HepG2 (cell line): Measurements from ENCODE around the gene TUBA4B. TPM values are rescaled to one million over a fixed set of nuclear protein-coding genes. Genes with fewer than 3 reads are reported as not detected.

Source experiments
- ARHGAP35 ChIP-seq: sonication (generic); formaldehyde crosslinking; IDR thresholded peaks from 2 replicates; pipeline ENCODE4 v1.9.0; 2022; ENCODE audit warnings: mild to moderate bottlenecking, inconsistent platforms, moderate library complexity, missing genetic modification reagents, borderline replicate concordance
- ETV5 ChIP-seq: IDR thresholded peaks from 2 replicates; pipeline ENCODE4 v1.6.1; 2018; ENCODE audit warnings: missing biosample characterization, missing genetic modification reagents, inconsistent platforms, borderline replicate concordance
- FOSL1 ChIP-seq: sonication (generic); formaldehyde crosslinking; IDR thresholded peaks from 2 replicates; pipeline ENCODE4 v1.9.0; 2021; ENCODE audit warnings: missing genetic modification reagents, borderline replicate concordance
- GABPA ChIP-seq, 2 experiments: IDR thresholded peaks; 2 replicates each; pipeline ENCODE4 v1.6.1; 2011 to 2016; ENCODE audit warnings: low read depth in 2 of 2, low read length in 1 of 2, missing biosample characterization in 1 of 2, missing genetic modification characterization in 1 of 2
- GLI4 ChIP-seq: sonication (generic); formaldehyde crosslinking; IDR thresholded peaks from 2 replicates; pipeline ENCODE4 v1.5.1; 2020; ENCODE audit warnings: missing genetic modification reagents, mild to moderate bottlenecking, moderate library complexity, borderline replicate concordance
- KLF12 ChIP-seq: sonication (generic); formaldehyde crosslinking; IDR thresholded peaks from 2 replicates; pipeline ENCODE4 v1.4.0; 2020; ENCODE audit warnings: missing genetic modification reagents, borderline replicate concordance
- PAX8 ChIP-seq: sonication (generic); formaldehyde crosslinking; IDR thresholded peaks from 2 replicates; pipeline ENCODE4 v1.8.0; 2022; ENCODE audit warnings: mild to moderate bottlenecking, missing genetic modification reagents, borderline replicate concordance
- SETDB1 ChIP-seq: sonication (generic); formaldehyde crosslinking; IDR thresholded peaks from 2 replicates; pipeline ENCODE4 v1.5.1; 2020; ENCODE audit warnings: missing genetic modification reagents, mild to moderate bottlenecking, borderline replicate concordance
- SIX1 ChIP-seq: sonication (generic); formaldehyde crosslinking; IDR thresholded peaks from 2 replicates; pipeline ENCODE4 v1.4.0; 2020; ENCODE audit warnings: missing genetic modification reagents, borderline replicate concordance
- SP4 ChIP-seq: sonication (generic); formaldehyde crosslinking; IDR thresholded peaks from 2 replicates; pipeline ENCODE4 v1.8.1; 2023; ENCODE audit warnings: mild to moderate bottlenecking, missing genetic modification reagents
- XRCC5 ChIP-seq: fragments of 200-400 bp; formaldehyde crosslinking; optimal IDR thresholded peaks from 2 replicates; pipeline ENCODE3; 2017; ENCODE audit warnings: mild to moderate bottlenecking, low read length
- YEATS2 ChIP-seq: sonication (generic); formaldehyde crosslinking; IDR thresholded peaks from 2 replicates; pipeline ENCODE4 v1.4.0; 2020; ENCODE audit warnings: missing genetic modification reagents, borderline replicate concordance
- ZEB1 ChIP-seq: IDR thresholded peaks from 2 replicates; pipeline ENCODE4 v1.6.1; 2012; ENCODE audit warnings: mild to moderate bottlenecking, low read depth, inconsistent platforms; ENCODE audit not compliant: insufficient replicate concordance
- ZNF329 ChIP-seq: sonication (generic); formaldehyde crosslinking; IDR thresholded peaks from 2 replicates; pipeline ENCODE4 v1.9.0; 2021; ENCODE audit warnings: low read depth, mild to moderate bottlenecking, missing genetic modification reagents
- ZNF451 ChIP-seq: sonication (generic); formaldehyde crosslinking; IDR thresholded peaks from 2 replicates; pipeline ENCODE4 v1.5.0; 2020; ENCODE audit warnings: mild to moderate bottlenecking, missing genetic modification reagents
- ZNF501 ChIP-seq: sonication (generic); formaldehyde crosslinking; IDR thresholded peaks from 2 replicates; pipeline ENCODE4 v1.5.1; 2020; ENCODE audit warnings: mild to moderate bottlenecking, moderate library complexity, missing genetic modification reagents
- ZNF607 ChIP-seq: sonication (generic); formaldehyde crosslinking; IDR thresholded peaks from 2 replicates; pipeline ENCODE4 v1.5.1; 2020; ENCODE audit warnings: missing genetic modification reagents, mild to moderate bottlenecking, borderline replicate concordance
- ZNF629 ChIP-seq: sonication (generic); formaldehyde crosslinking; conservative IDR thresholded peaks from 2 replicates; pipeline ENCODE4 v1.5.0; 2020; ENCODE audit warnings: missing genetic modification reagents
- ZNF709 ChIP-seq: sonication (generic); formaldehyde crosslinking; IDR thresholded peaks from 2 replicates; pipeline ENCODE4 v1.5.0; 2020; ENCODE audit warnings: mild to moderate bottlenecking, missing genetic modification reagents
- ZNF724P ChIP-seq: sonication (generic); formaldehyde crosslinking; IDR thresholded peaks from 2 replicates; pipeline ENCODE4 v1.8.0; 2022; ENCODE audit warnings: missing genetic modification reagents, borderline replicate concordance
- ZNF749 ChIP-seq: sonication (generic); formaldehyde crosslinking; IDR thresholded peaks from 2 replicates; pipeline ENCODE4 v1.8.0; 2022; ENCODE audit warnings: mild to moderate bottlenecking, missing genetic modification reagents, moderate library complexity, borderline replicate concordance
- ZNF850 ChIP-seq: sonication (generic); formaldehyde crosslinking; conservative IDR thresholded peaks from 2 replicates; pipeline ENCODE4 v1.9.0; 2021; ENCODE audit warnings: mild to moderate bottlenecking, missing genetic modification reagents
- polyA plus RNA-seq, 8 experiments: library from polyadenylated mRNA; depleted of rRNA in 3 of 8; stranded (reverse) in 7 of 8; unstranded in 1 of 8; fragments of >200 nt; fragmentation: Illumina TruSeq in 4 of 8; extraction: Trizol in 4 of 8; gene quantifications; 2 replicates each; pipeline versions ENCODE4 v1.2.1 to v1.2.3, GENCODE V29; 2011 to 2016; ENCODE audit warnings: low read depth in 4 of 8, missing spikeins in 1 of 8, mixed read lengths in 1 of 8; ENCODE audit not compliant: insufficient read depth in 1 of 8
- total RNA-seq, 5 experiments: library from RNA; depleted of rRNA; stranded (reverse); fragments of >200 nt; fragmentation: Illumina TruSeq; extraction: Trizol; gene quantifications; 2 replicates each; pipeline ENCODE4 v1.2.3, GENCODE V29; 2016; ENCODE audit warnings: low read depth in 1 of 5
- TF ChIP-seq, protein P1 (sequence below): sonication (generic); formaldehyde crosslinking; IDR thresholded peaks from 2 replicates; pipeline ENCODE4 v1.8.0; 2022; ENCODE audit warnings: mild to moderate bottlenecking, missing genetic modification reagents, moderate library complexity
- TF ChIP-seq, protein P2 (sequence below): sonication (generic); formaldehyde crosslinking; IDR thresholded peaks from 2 replicates; pipeline ENCODE4 v1.8.1; 2023; ENCODE audit warnings: mild to moderate bottlenecking, moderate library complexity, missing genetic modification reagents
- TF ChIP-seq, protein P3 (sequence below): sonication (generic); formaldehyde crosslinking; IDR thresholded peaks from 2 replicates; pipeline ENCODE4 v1.4.0; 2020; ENCODE audit warnings: missing genetic modification reagents, low read depth, mild to moderate bottlenecking, borderline replicate concordance

TUBA4B gene
- total and polyA plus RNA-seq, 2 of the 13 experiments (the other 11 are each of a cell fraction or from before 2014, with no cell fraction given), result 0.18 to 0.22 TPM

DNA sequence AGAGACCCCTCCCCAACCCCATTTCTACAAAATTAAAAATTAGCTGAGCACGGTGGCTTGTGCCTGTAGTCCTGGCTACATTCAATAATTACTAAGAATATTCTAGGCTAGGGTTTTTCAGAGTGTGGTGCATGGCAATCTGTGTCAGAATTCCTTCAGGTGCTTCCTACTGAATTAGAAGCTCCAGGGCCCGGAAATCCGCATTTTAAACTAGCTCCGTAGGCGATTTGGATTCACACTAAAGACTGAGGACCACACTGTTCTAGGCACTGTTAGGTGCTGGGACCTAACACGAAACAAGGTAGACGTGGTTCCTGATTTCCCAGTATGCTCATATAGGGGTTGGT lies 47.1 kb upstream of the TUBA4B start (continued):
- TF ChIP-seq SETDB1 (CRISPR knock-in tag) (no peak), FOSL1 (CRISPR knock-in tag) (no peak), SIX1 (CRISPR knock-in tag) (no peak), ZNF850 (CRISPR knock-in tag) (no peak), GLI4 (CRISPR knock-in tag) (peak; percentile 21; the same call in 1 of the 2 replicates), ARHGAP35 (CRISPR knock-in tag) (no peak), ZEB1 (peak; percentile 37), ZNF709 (CRISPR knock-in tag) (no peak), ZNF501 (CRISPR knock-in tag) (no peak), SP4 (CRISPR knock-in tag) (no peak), ZNF329 (CRISPR knock-in tag) (no peak), XRCC5 (no peak), YEATS2 (CRISPR knock-in tag) (no peak), ZNF607 (CRISPR knock-in tag) (no peak), ZNF451 (CRISPR knock-in tag) (no peak), GABPA (IDR thresholded peaks at IDR 0.05; ENCODE audit: low read depth, low read length) (no peak), GABPA (CRISPR knock-in tag; IDR thresholded peaks at IDR 0.05; ENCODE audit: low read depth) (no peak), ZNF749 (CRISPR knock-in tag) (no peak), ZNF724P (CRISPR knock-in tag) (no peak), PAX8 (0 out of 2 replicates have a peak, but pooled peaks have one; percentile 17), KLF12 (no peak), ETV5 (CRISPR knock-in tag) (no peak), ZNF629 (CRISPR knock-in tag) (no peak)
- TF ChIP-seq, protein P1, sequence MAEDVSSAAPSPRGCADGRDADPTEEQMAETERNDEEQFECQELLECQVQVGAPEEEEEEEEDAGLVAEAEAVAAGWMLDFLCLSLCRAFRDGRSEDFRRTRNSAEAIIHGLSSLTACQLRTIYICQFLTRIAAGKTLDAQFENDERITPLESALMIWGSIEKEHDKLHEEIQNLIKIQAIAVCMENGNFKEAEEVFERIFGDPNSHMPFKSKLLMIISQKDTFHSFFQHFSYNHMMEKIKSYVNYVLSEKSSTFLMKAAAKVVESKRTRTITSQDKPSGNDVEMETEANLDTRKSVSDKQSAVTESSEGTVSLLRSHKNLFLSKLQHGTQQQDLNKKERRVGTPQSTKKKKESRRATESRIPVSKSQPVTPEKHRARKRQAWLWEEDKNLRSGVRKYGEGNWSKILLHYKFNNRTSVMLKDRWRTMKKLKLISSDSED (CRISPR knock-in tag), result no peak
- TF ChIP-seq, protein P2, sequence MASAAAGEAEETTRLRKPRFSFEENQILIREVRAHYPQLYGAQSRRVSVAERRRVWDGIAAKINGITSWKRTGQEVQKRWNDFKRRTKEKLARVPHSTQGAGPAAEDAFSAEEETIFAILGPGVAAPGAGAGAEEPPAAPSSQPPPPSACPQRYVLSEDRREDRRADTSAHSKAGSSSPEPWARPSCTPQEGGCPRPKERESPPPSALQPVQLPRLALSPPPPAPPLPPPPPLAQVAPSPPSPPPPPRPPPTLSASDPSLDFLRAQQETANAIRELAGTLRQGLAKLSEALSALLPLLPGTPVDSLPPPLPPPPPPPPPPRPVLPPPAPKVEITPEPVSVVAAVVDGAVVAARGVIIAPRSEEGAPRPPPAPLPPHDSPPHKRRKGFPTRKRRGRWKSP (CRISPR knock-in tag), result no peak
- TF ChIP-seq, protein P3, sequence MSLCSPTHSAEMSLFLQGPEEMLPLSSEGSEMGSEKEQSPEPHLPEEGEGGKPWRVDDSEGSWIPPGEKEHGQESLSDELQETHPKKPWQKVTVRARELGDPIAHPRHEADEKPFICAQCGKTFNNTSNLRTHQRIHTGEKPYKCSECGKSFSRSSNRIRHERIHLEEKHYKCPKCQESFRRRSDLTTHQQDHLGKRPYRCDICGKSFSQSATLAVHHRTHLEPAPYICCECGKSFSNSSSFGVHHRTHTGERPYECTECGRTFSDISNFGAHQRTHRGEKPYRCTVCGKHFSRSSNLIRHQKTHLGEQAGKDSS (CRISPR knock-in tag), result no peak
